WTC11 (cell line): ENCODE data around the gene INHBB. TPM values are rescaled to one million over a fixed set of nuclear protein-coding genes. Genes with fewer than 3 reads are reported as not detected.

Source experiments
- ATAC-seq: fragments of 200-7000 bp; cut with Tn5 transposase; 2 replicates; pipeline ENCODE4 v1.10.0; 2021; ENCODE audit warnings: mild to moderate bottlenecking, moderate library complexity
- CTCF ChIA-PET: fragments of 300-600 bp; sonication (Branson Sonifier 250); formaldehyde crosslinking; loops from one replicate; lab custom pipeline; 2021; ENCODE audit warnings: antibody characterized with exemption; lab: Charles Lee
- POLR2A ChIA-PET: fragments of 350-600 bp; sonication (Branson Sonifier 250); formaldehyde crosslinking; loops from one replicate; lab custom pipeline; 2021; ENCODE audit warnings: antibody characterized with exemption; lab: Charles Lee
- DNase-seq: peaks from one replicate; pipeline ENCODE4 v3.0.0; 2021; ENCODE audit warnings: low spot score
- H3K27ac Mint-ChIP-seq: 2 replicates; pipeline ENCODE4 v1.8.0; 2021; ENCODE audit warnings: mixed read lengths
- H3K27me3 Mint-ChIP-seq: 2 replicates; pipeline ENCODE4 v1.8.0; 2021; ENCODE audit warnings: low read depth, mild to moderate bottlenecking, moderate library complexity, mixed read lengths
- H3K36me3 Mint-ChIP-seq: 2 replicates; pipeline ENCODE4 v1.8.0; 2021; ENCODE audit warnings: mixed read lengths
- H3K4me1 Mint-ChIP-seq: 2 replicates; pipeline ENCODE4 v1.8.0; 2022; ENCODE audit warnings: mixed read lengths
- H3K4me3 Mint-ChIP-seq: 2 replicates; pipeline ENCODE4 v1.8.0; 2021; ENCODE audit warnings: mild to moderate bottlenecking, moderate library complexity, mixed read lengths
- H3K9me3 Mint-ChIP-seq: 2 replicates; pipeline ENCODE4 v1.8.0; 2021; ENCODE audit warnings: mixed read lengths
- ATF1 ChIP-seq: sonication (generic); formaldehyde crosslinking; IDR thresholded peaks from 2 replicates; pipeline ENCODE4 v1.8.1; 2023; ENCODE audit warnings: mild to moderate bottlenecking, moderate library complexity, missing genetic modification reagents
- ERG ChIP-seq: fragments of 250-450 bp; sonication (Bioruptor Pico); IDR thresholded peaks from 2 replicates; pipeline ENCODE4 v1.8.0; 2021; ENCODE audit warnings: mild to moderate bottlenecking
- GRHL2 ChIP-seq: fragments of 250-450 bp; sonication (Bioruptor Pico); IDR thresholded peaks from 2 replicates; pipeline ENCODE4 v1.8.0; 2022; ENCODE audit warnings: mild to moderate bottlenecking, moderate library complexity; ENCODE audit not compliant: insufficient replicate concordance, severe bottlenecking
- HMGA2 ChIP-seq: fragments of 250-450 bp; sonication (Bioruptor Pico); IDR thresholded peaks from 2 replicates; pipeline ENCODE4 v1.4.0; 2021; ENCODE audit warnings: mild to moderate bottlenecking, moderate library complexity
- HMGXB4 ChIP-seq: sonication (generic); formaldehyde crosslinking; IDR thresholded peaks from 2 replicates; pipeline ENCODE4 v1.8.1; 2023; ENCODE audit warnings: mild to moderate bottlenecking, moderate library complexity, missing genetic modification reagents
- IRF1 ChIP-seq: sonication (generic); formaldehyde crosslinking; IDR thresholded peaks from 2 replicates; pipeline ENCODE4 v1.8.0; 2023; ENCODE audit warnings: missing genetic modification reagents
- IRF2 ChIP-seq: sonication (generic); formaldehyde crosslinking; IDR thresholded peaks from 2 replicates; pipeline ENCODE4 v1.8.0; 2022; ENCODE audit warnings: low read depth, missing genetic modification reagents, borderline replicate concordance
- MAX ChIP-seq: sonication (generic); formaldehyde crosslinking; IDR thresholded peaks from 2 replicates; pipeline ENCODE4 v1.8.0; 2022; ENCODE audit warnings: mild to moderate bottlenecking, missing genetic modification reagents
- MLX ChIP-seq: sonication (generic); formaldehyde crosslinking; IDR thresholded peaks from 2 replicates; pipeline ENCODE4 v1.8.1; 2023; ENCODE audit warnings: mild to moderate bottlenecking, missing genetic modification reagents, moderate library complexity
- NFATC4 ChIP-seq: fragments of 250-450 bp; sonication (Bioruptor Pico); IDR thresholded peaks from 2 replicates; pipeline ENCODE4 v1.9.0; 2021; ENCODE audit warnings: mild to moderate bottlenecking
- NFE2L1 ChIP-seq: sonication (generic); formaldehyde crosslinking; IDR thresholded peaks from 2 replicates; pipeline ENCODE4 v1.8.1; 2023; ENCODE audit warnings: missing genetic modification reagents
- NR2C2 ChIP-seq: sonication (generic); formaldehyde crosslinking; IDR thresholded peaks from 2 replicates; pipeline ENCODE4 v1.8.0; 2022; ENCODE audit warnings: mild to moderate bottlenecking, missing genetic modification reagents
- NR3C1 ChIP-seq: sonication (generic); formaldehyde crosslinking; conservative IDR thresholded peaks from 2 replicates; pipeline ENCODE4 v1.8.1; 2023; ENCODE audit warnings: low read depth, mild to moderate bottlenecking, missing genetic modification reagents
- PRRX2 ChIP-seq: fragments of 250-450 bp; sonication (Bioruptor Pico); IDR thresholded peaks from 2 replicates; pipeline ENCODE4 v1.8.0; 2021; ENCODE audit warnings: mild to moderate bottlenecking
- TCF7 ChIP-seq: sonication (generic); formaldehyde crosslinking; IDR thresholded peaks from 2 replicates; pipeline ENCODE4 v1.8.0; 2022; ENCODE audit warnings: mild to moderate bottlenecking, low read depth, missing genetic modification reagents, moderate library complexity
- ZNF121 ChIP-seq: sonication (generic); formaldehyde crosslinking; IDR thresholded peaks from 2 replicates; pipeline ENCODE4 v1.8.0; 2023; ENCODE audit warnings: missing genetic modification reagents
- ZNF219 ChIP-seq: sonication (generic); formaldehyde crosslinking; IDR thresholded peaks from 2 replicates; pipeline ENCODE4 v1.8.0; 2023; ENCODE audit warnings: missing genetic modification reagents, mild to moderate bottlenecking, borderline replicate concordance
- ZNF281 ChIP-seq: sonication (generic); formaldehyde crosslinking; IDR thresholded peaks from 2 replicates; pipeline ENCODE4 v1.8.0; 2023; ENCODE audit warnings: mild to moderate bottlenecking, missing genetic modification reagents
- ZNF425 ChIP-seq: fragments of 250-450 bp; sonication (Bioruptor Pico); conservative IDR thresholded peaks from 2 replicates; pipeline ENCODE4 v1.9.0; 2021; ENCODE audit warnings: mild to moderate bottlenecking
- ZNF512 ChIP-seq: sonication (generic); formaldehyde crosslinking; IDR thresholded peaks from 2 replicates; pipeline ENCODE4 v1.8.1; 2022; ENCODE audit warnings: missing genetic modification reagents, borderline replicate concordance
- total RNA-seq: library from RNA; stranded (reverse); gene quantifications from 3 replicates; pipeline ENCODE4 v1.2.3, GENCODE V29; 2021

The INHBB gene
- total RNA-seq, 1 experiment from 2014 or later = 0.26 TPM

GRCh38 chr2:120301284-120301683 is 44.7 kb upstream of the INHBB start:
- H3K36me3 Mint-ChIP-seq = peaks cover 2% of the 10 kb centered on the region; the same call in 1 of the 2 replicates
- CTCF ChIA-PET = interaction anchor here (0.8 to 1.7 kb wide), 5 partner anchors 12 to 126 kb away, joined by 3 to 12 read pairs (median 5); partner anchors contain the start of gene RALB
- H3K27ac Mint-ChIP-seq = no peak overlapping the region
- H3K9me3 Mint-ChIP-seq = no peaks in the 10 kb centered on the region
- POLR2A ChIA-PET = no interaction called here
- 0 out of 2 replicates have a peak, but pooled peaks cover 4% of the 10 kb centered on the region for H3K4me1 Mint-ChIP-seq
- DNase-seq = no peak
- TF ChIP-seq HMGA2 = no peak
- TF ChIP-seq ZNF281 (CRISPR knock-in tag) = no peak
- TF ChIP-seq NFE2L1 (CRISPR knock-in tag) = no peak
- TF ChIP-seq NR2C2 (CRISPR knock-in tag) = no peak
- no peak for ATAC-seq
- H3K27me3 Mint-ChIP-seq = peaks cover 7% of the 10 kb centered on the region
- no peak overlapping the region for H3K4me3 Mint-ChIP-seq

- CTCF ChIA-PET = interaction anchor here (1.0 to 2.5 kb wide), 2 partner anchors 10 to 50 kb away, joined by 3 to 14 read pairs; partner anchors contain the start of gene RALB
- POLR2A ChIA-PET = no interaction called here
- no peak overlapping the region for H3K27ac Mint-ChIP-seq
- TF ChIP-seq ERG (CRISPR knock-in tag) (no peak), PRRX2 (CRISPR knock-in tag) (no peak), NFATC4 (CRISPR knock-in tag) (no peak), IRF2 (CRISPR knock-in tag) (no peak), ATF1 (no peak), MLX (CRISPR knock-in tag) (no peak), IRF1 (CRISPR knock-in tag) (no peak), ZNF512 (no peak), TCF7 (CRISPR knock-in tag) (no peak), ZNF121 (no peak)
- TF ChIP-seq, all 79 proteins: peak for 0
- Mint-ChIP-seq H3K4me3 (no peak overlapping the region), H3K36me3 (peaks cover 1% of the 10 kb centered on the region; the same call in 1 of the 2 replicates), H3K27me3 (peaks cover 8% of the 10 kb centered on the region), H3K9me3 (no peaks in the 10 kb centered on the region), H3K4me1 (0 out of 2 replicates have a peak, but pooled peaks cover 4% of the 10 kb centered on the region)
- DNase-seq = no peak
- no peak for ATAC-seq
Measured at GRCh38 chr2:120302301-120302700, 43.6 kb upstream of the INHBB start.

GRCh38 chr2:120303177-120303576 is 42.8 kb upstream of the INHBB start:
- no peak for DNase-seq
- ChIA-PET CTCF (interaction anchor here (1.7 to 2.5 kb wide), 2 partner anchors 9 to 10 kb away, joined by 6 to 14 read pairs; no protein-coding TSS in a partner anchor), POLR2A (no interaction called here)
- Mint-ChIP-seq H3K36me3 (no peaks in the 10 kb centered on the region), H3K27me3 (peaks cover 17% of the 10 kb centered on the region), H3K27ac (no peak overlapping the region), H3K4me1 (0 out of 2 replicates have a peak, but pooled peaks cover 4% of the 10 kb centered on the region), H3K9me3 (no peaks in the 10 kb centered on the region), H3K4me3 (no peak overlapping the region)
- no peak for ATAC-seq
- no peak for TF ChIP-seq GRHL2 (CRISPR knock-in tag)
- no peak for TF ChIP-seq PRRX2 (CRISPR knock-in tag)
- TF ChIP-seq HMGXB4 (CRISPR knock-in tag) = no peak
- TF ChIP-seq ZNF219 = no peak
- no peak for TF ChIP-seq ZNF425 (CRISPR knock-in tag)
- TF ChIP-seq NR3C1 = no peak
- TF ChIP-seq MAX (CRISPR knock-in tag) = no peak
